ENCODE data around the gene HMCN2.

HMCN2 gene

DNA sequence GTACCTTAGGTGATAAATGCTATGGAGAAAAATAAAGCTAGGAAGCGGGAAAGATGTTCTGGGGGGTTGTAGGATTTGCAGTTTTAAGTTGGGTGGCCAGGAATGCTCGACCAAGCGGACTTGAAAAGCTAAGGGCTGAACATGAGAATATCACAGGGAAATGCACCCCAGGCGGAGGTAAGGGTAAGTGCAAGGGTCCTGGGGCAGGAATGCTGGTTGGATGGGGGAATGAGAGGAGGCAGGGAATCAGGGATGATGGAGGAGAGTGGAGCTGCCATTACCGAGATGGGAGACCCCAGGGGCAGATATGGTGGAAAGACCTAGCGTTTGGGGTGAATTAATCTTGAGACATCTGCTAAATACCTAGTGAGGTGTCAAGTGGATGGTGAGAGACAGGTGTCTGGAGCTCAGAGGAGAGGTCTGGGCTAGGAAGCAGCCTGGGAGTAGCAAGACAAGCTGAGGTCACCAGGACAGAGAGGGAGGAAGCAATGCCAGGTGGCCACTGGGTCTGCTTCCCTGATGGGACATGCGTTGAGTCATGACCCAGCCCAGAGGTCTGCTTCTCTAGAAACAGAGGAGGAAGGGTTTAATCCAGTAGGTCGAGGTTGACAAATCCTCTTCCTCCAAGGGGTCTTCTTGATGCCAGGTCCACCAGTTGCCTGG, 101.5 kb downstream of the HMCN2 start:
- no peak for DNase-seq (ENCODE audit: low read depth)

GRCh38 chr9:130368631-130369103, 103.1 kb downstream of the HMCN2 start:
- DNase-seq (ENCODE audit: low read depth), result no peak

GRCh38 chr9:130370226-130370625, 104.7 kb downstream of the HMCN2 start:
- no peak for DNase-seq (ENCODE audit: low read depth)

DNA sequence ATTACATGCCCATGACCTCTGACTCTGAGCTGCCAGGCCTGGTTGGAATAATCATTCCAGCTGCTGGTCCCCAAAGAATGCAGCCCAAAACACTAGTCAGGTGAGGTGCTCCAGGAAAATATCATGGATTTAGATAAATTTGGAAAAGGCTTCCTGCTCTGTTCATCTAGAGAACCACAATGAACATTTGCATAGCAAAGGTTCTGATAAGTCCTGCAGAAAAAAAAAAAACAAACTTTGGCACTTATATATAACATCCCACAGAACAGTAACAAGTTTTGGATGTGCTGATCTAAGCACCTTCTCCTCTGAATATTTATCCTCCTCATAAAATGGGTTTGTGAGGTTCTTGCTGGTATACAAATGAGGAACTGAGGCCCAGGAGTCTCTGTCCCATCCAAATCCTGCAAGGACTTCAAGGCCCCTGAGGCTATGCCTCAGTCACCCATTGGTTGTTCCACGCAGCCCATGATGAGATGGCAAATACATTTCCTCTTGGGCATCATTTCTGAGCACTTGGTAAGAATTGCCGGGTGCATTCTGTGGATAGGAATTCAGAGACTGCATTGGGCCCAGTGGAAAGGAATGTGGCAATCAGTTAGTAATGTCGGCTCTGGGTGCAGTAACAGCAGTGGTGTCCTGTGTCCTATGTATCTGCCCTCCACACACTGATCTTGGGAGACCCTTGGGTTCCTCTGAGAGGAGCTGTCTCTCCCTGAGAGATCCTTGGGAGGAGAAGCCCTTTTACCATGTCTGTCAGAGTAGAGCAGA, 105.8 kb downstream of the HMCN2 start:
- no peak for DNase-seq (ENCODE audit: low read depth)

DNA sequence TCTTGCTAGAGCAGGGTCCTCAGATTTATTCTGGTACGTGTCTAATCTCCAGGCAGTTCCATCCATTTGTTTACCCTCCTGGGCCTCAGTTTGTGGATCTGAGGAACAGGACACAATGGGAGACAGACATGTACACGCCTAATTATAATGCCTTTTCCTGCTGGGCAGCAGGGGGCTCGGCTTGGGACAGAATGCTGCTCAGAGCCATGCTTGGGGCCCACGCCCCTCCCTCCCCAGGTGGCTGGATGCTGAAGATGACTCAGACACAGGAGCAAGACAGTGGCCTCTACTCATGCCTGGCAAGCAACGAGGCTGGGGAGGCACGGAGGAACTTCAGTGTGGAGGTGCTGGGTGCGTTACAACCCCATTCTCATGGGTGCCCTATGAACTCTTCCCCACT, 106.5 kb downstream of the HMCN2 start:
- no peak for DNase-seq (ENCODE audit: low read depth)

DNA sequence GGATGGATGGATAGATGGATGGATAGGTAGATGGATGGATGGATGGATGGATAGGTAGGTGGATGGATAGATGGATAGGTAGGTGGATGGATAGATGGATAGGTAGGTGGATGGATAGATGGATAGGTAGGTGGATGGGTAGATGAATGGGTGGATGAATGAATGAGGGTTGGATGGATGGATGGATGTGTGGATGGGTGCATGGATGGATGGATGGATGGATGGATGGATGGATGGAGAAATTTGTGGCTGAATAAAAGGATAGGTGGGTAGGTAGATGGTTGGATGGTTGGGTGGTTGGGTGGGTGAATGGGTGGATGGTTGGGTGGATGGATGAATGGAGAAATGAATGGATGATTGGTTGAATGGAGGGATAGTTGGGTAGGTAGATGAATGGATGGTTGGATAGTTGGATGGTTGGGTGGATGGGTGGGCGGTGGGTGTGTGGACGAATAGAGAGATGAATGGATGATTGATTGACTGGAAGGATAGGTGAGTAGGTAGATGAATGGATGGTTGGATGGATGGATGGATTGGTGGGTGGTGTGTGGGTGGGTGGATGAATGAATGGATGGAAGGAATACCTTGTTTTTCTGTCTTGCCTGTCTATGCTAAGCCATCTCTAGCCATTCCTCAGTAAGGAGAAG, 108.2 kb downstream of the HMCN2 start:
- DNase-seq (ENCODE audit: low read depth), result no peak

GRCh38 chr9:130377612-130378011, 112.1 kb downstream of the HMCN2 start:
- DNase-seq (ENCODE audit: low read depth), result no peak

- DNase-seq (ENCODE audit: low read depth), result no peak
Measured at GRCh38 chr9:130378875-130379648, 113.5 kb downstream of the HMCN2 start.

- no peak for DNase-seq (ENCODE audit: low read depth)
Measured at GRCh38 chr9:130379649-130379970, 114.0 kb downstream of the HMCN2 start.

DNA sequence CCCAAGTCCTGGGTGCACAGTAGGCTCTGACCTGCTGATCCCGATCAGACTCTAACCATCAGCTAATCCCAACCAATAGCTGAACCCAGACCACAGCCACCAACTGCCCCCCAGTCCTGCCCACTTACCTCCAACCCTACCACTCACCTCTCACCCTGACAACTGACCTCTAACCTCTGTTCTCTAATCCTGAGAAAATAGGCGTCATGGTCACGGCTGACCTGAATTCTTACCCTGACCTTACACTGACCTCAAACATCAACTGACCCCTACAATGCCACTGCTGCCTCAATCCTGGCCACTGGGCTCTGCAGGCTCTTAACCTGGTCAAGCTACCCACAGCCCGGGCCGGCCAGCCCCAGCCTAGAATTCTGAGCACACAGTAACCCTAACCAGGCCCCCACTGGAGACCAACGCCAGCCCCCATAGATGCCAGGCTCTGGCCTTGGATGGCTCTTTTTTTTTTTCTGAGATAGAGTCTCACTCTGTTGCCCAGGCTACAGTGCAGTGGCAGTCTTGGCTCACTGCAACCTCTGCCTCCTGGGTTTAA, 115.4 kb downstream of the HMCN2 start:
- DNase-seq (ENCODE audit: low read depth), result no peak

DNA sequence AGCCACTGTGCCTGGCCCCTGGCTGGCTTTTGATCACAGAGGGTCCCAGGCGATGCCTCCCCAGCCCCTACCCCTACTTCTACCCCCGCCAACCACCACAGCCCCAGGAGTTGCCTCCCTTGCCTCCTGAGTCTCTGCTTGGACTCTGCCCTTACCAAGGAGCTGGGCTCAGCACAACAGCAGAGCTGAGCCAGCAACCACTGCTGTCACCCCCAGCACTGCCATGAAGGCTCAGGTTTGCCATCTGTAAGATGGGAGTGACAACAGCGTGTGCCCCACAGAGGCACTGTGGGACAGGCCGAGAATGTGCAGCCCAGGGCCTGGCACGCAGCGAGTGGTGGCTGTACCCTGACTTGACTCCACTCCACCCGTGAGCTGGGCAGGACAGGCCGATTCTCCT, 116.1 kb downstream of the HMCN2 start:
- no peak for DNase-seq (ENCODE audit: low read depth)

- DNase-seq (ENCODE audit: low read depth), result no peak
Measured at GRCh38 chr9:130382096-130382495, 116.5 kb downstream of the HMCN2 start.

DNA sequence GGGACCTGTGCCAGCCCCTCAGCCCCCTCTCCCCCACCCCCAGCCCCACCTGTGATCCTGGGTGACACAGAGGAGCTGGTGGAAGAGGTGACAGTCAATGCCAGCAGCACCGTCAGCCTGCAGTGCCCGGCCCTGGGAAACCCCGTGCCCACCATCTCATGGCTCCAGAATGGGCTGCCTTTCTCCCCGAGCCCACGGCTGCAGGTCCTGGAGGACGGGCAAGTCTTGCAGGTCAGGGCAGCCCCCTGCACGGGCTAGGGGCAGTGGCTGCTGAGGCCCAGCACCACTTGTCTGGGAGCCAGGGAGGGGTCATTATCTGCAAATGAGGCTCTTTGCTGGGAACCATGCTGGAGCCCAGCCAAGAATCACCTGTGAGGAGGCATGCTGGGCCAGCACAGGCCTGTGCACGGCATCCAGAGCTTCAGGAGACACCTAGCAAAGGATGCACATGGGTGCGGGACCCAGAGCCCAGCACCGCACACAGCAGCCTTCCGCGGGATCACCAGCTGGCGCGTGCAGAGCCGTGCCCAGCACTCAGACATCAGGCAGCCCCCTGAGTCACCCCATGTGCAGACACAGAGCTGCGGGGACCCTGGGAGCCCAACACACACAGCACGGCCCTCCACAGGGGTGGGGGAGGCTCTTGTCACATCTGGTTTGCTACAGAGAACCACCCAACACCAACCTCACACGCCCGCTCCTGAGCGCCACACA, 117.2 kb downstream of the HMCN2 start:
- DNase-seq (ENCODE audit: low read depth), result no peak

GRCh38 chr9:130383350-130383715, 117.8 kb downstream of the HMCN2 start:
- no peak for DNase-seq (ENCODE audit: low read depth)

GRCh38 chr9:130383979-130384676, 118.6 kb downstream of the HMCN2 start:
- DNase-seq (ENCODE audit: low read depth), result no peak

GRCh38 chr9:130385257-130385656, 119.7 kb downstream of the HMCN2 start:
- no peak for DNase-seq (ENCODE audit: low read depth)

- DNase-seq (ENCODE audit: low read depth), result no peak
Measured at GRCh38 chr9:130387398-130387797, 121.8 kb downstream of the HMCN2 start.

- DNase-seq (ENCODE audit: low read depth), result no peak
Measured at GRCh38 chr9:130387905-130388304, 122.3 kb downstream of the HMCN2 start.

- no peak for DNase-seq (ENCODE audit: low read depth)
Measured at GRCh38 chr9:130390390-130390789, 124.8 kb downstream of the HMCN2 start.

- no peak for DNase-seq (ENCODE audit: low read depth)
Measured at GRCh38 chr9:130390986-130391385, 125.4 kb downstream of the HMCN2 start.

GRCh38 chr9:130391866-130392265, 126.3 kb downstream of the HMCN2 start:
- DNase-seq (ENCODE audit: low read depth), result no peak
